ENCODE measurements around the gene GRIN1. TPM values are rescaled to one million over a fixed set of nuclear protein-coding genes. Genes with fewer than 3 reads are reported as not detected.
A peak's percentile ranks its signal among the peaks of the same experiment; 100 is the strongest.

Gene GRIN1
- total RNA-seq, 2 donors from 2014 or later = not detected

- Histone ChIP-seq H3K27me3 (replicated peaks; ENCODE audit: insufficient read depth) (no peaks in the 10 kb centered on the region), H3K27ac (no peak overlapping the region), H3K4me1 (ENCODE audit: control insufficient read depth in 1 of 2, low read depth in 2 of 2) (peaks cover 5 to 19% of the 10 kb centered on the region in 2 donors), H3K4me3 (peak overlapping the region; percentile 58), H3K9me3 (no peaks in the 10 kb centered on the region), H3K36me3 (peaks cover 5% of the 10 kb centered on the region)
- ATAC-seq (ENCODE audit: insufficient number of reproducible peaks, low FRiP score, low read depth) = no peak
- DNase-seq (ENCODE audit: low spot score) = no peak
- no peak for TF ChIP-seq CTCF (IDR thresholded peaks at IDR 0.05)
These were observed 25.4 kb upstream of the GRIN1 start for GRCh38 chr9:137113385-137114159.

DNA sequence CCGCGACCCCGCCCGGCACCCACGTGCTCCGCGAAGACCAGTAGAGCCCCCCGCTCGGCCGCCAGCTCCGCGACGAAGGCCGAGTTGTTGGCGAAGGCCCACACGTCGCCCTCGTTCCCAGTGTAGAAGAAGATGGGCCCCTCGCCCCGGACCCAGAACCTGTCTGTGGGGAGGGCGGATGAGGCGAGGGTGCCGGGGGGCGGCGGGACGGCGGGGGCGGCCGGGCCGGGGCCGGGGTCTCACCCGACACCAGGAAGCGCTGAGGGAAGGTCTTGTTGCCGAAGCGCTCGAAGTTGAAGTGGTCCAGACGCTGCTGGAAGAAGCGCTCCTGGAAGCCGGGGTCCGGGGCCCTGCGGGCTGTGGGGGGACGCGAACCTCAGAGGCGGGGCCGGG, 24.7 kb upstream of the GRIN1 start:
- H3K27ac ChIP-seq = no peak overlapping the region
- no peak for TF ChIP-seq CTCF (IDR thresholded peaks at IDR 0.05)
- ATAC-seq (ENCODE audit: insufficient number of reproducible peaks, low FRiP score, low read depth) = no peak
- no peak for DNase-seq (ENCODE audit: low spot score)
- no peaks in the 10 kb centered on the region for H3K9me3 ChIP-seq
- peak overlapping the region; percentile 93 for H3K4me3 ChIP-seq
- H3K36me3 ChIP-seq = peaks cover 5% of the 10 kb centered on the region
- H3K4me1 ChIP-seq (ENCODE audit: control insufficient read depth in 1 of 2, low read depth in 2 of 2) = peaks cover 5 to 19% of the 10 kb centered on the region in 2 donors
- H3K27me3 ChIP-seq (replicated peaks; ENCODE audit: insufficient read depth) = no peaks in the 10 kb centered on the region

GRCh38 chr9:137114613-137115393, 24.2 kb upstream of the GRIN1 start, which contains the start of gene DPP7:
Gene DPP7 (minus strand): TSS chr9:137114733. CDS start chr9:137114713, 20 bp downstream.
- peak within 1 kb of the TSS; percentile 93 for H3K4me3 ChIP-seq
- TF ChIP-seq CTCF (IDR thresholded peaks at IDR 0.05) = no peak
- no peak within 1 kb of the TSS for H3K27ac ChIP-seq
- H3K9me3 ChIP-seq = no peaks in the 10 kb centered on the region
- H3K36me3 ChIP-seq = peaks cover 5% of the 10 kb centered on the region
- DNase-seq (ENCODE audit: low spot score) = no peak
- no peak for ATAC-seq (ENCODE audit: insufficient number of reproducible peaks, low FRiP score, low read depth)
- H3K27me3 ChIP-seq (replicated peaks; ENCODE audit: insufficient read depth) = no peaks in the 10 kb centered on the region
- peaks cover 5 to 19% of the 10 kb centered on the region in 2 donors for H3K4me1 ChIP-seq (ENCODE audit: control insufficient read depth in 1 of 2, low read depth in 2 of 2)

GRCh38 chr9:137115394-137116026, 23.4 kb upstream of the GRIN1 start:
- Histone ChIP-seq H3K9me3 (no peaks in the 10 kb centered on the region), H3K27ac (peak overlapping the region in 1 of 2 donors; percentile 11), H3K4me3 (peak overlapping the region; percentile 93), H3K27me3 (replicated peaks; ENCODE audit: insufficient read depth) (no peaks in the 10 kb centered on the region), H3K36me3 (peaks cover 5% of the 10 kb centered on the region), H3K4me1 (ENCODE audit: control insufficient read depth in 1 of 2, low read depth in 2 of 2) (peaks cover 5 to 19% of the 10 kb centered on the region in 2 donors)
- ATAC-seq (ENCODE audit: insufficient number of reproducible peaks, low FRiP score, low read depth) (no peak), DNase-seq (ENCODE audit: low spot score) (no peak)
- no peak for TF ChIP-seq CTCF (IDR thresholded peaks at IDR 0.05)
